HL-60 (cell line): ENCODE data around the gene CYP27A1.

Source experiments
- CTCF ChIP-seq: IDR thresholded peaks from one replicate; pipeline ENCODE4 v1.5.1; 2011; ENCODE audit warnings: low read length, control low read depth, inconsistent platforms; ENCODE audit not compliant: insufficient read depth
- GABPA ChIP-seq: IDR thresholded peaks from 2 replicates; pipeline ENCODE4 v1.6.1; 2012; ENCODE audit warnings: low read depth
- REST ChIP-seq: IDR thresholded peaks from 2 replicates; pipeline ENCODE4 v1.6.1; 2012; ENCODE audit warnings: low read depth; ENCODE audit not compliant: insufficient replicate concordance
- SPI1 ChIP-seq: IDR thresholded peaks from 2 replicates; pipeline ENCODE4 v1.6.1; 2012; ENCODE audit warnings: low read depth, mild to moderate bottlenecking, borderline replicate concordance

GRCh38 chr2:218834685-218835084 lies 52.7 kb downstream of the CYP27A1 start:
- TF ChIP-seq CTCF (no peak), REST (no peak), GABPA (no peak), SPI1 (no peak)
